K562 (cell line): ENCODE data around the gene TTC39C.

ENCODE experiments used
- GTF2F1 ChIP-seq: IDR thresholded peaks from 2 replicates; pipeline ENCODE4 v1.6.1; 2011; ENCODE audit warnings: low read depth, low read length, improper control_type of control experiment
- POLR2A ChIP-seq: fragments of 450-650 bp; conservative IDR thresholded peaks from 2 replicates; pipeline ENCODE4 v1.6.1; 2016
- ZNF121 ChIP-seq: sonication (generic); formaldehyde crosslinking; conservative IDR thresholded peaks from 2 replicates; pipeline ENCODE4 v1.8.0; 2022; ENCODE audit warnings: missing genetic modification reagents
- ZNF24 ChIP-seq: fragments of 450-650 bp; IDR thresholded peaks from 2 replicates; pipeline ENCODE4 v1.6.1; 2016

DNA sequence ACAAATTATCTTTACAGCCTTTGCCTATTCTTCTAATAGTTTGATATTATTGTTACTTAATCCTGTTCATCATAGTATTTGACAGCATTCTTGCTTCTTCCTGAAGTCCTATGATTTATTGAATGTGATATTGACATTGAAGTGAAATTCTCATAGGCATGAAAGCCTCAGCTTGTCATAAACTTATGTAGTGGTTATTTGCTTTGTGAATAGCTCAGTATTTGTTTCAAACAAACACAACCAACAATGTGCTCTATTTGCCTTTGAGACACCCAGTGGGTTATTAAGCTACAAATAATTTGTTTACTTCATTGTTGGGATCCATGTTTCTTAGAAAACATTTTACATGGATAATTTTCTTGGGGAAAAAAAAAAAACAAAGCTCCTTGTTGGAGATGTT lies 57.2 kb downstream of the TTC39C start:
- TF ChIP-seq POLR2A = no peak
- no peak for TF ChIP-seq GTF2F1
- TF ChIP-seq ZNF24 = no peak
- no peak for TF ChIP-seq ZNF121 (CRISPR knock-in tag)
